Measurements from ENCODE around the gene DENND2A.

DNA sequence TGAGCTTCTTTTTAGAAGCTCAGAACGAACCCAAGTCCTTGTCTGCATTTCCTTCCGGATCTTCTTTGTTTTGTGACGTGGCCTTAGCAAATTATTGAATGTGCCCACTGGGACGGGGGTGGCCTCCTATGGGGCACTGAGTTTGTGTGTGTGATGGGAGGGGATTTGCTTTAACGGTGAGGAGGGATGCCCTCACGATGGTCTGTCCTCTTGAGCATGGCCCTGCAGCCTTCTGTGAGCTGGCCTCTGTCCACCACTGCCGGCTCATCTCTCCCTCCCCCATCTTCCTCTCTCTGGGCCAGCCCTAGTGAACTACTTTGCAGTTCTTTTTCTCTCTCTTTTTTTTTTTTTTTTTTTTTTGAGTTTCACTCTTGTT, 98.4 kb downstream of the DENND2A start:
- TF ChIP-seq CTCF (IDR thresholded peaks at IDR 0.05; ENCODE audit: insufficient read depth, low read length) (no peak), GABPA (IDR thresholded peaks at IDR 0.05; ENCODE audit: low read depth) (no peak)
- TF ChIP-seq, protein P1, sequence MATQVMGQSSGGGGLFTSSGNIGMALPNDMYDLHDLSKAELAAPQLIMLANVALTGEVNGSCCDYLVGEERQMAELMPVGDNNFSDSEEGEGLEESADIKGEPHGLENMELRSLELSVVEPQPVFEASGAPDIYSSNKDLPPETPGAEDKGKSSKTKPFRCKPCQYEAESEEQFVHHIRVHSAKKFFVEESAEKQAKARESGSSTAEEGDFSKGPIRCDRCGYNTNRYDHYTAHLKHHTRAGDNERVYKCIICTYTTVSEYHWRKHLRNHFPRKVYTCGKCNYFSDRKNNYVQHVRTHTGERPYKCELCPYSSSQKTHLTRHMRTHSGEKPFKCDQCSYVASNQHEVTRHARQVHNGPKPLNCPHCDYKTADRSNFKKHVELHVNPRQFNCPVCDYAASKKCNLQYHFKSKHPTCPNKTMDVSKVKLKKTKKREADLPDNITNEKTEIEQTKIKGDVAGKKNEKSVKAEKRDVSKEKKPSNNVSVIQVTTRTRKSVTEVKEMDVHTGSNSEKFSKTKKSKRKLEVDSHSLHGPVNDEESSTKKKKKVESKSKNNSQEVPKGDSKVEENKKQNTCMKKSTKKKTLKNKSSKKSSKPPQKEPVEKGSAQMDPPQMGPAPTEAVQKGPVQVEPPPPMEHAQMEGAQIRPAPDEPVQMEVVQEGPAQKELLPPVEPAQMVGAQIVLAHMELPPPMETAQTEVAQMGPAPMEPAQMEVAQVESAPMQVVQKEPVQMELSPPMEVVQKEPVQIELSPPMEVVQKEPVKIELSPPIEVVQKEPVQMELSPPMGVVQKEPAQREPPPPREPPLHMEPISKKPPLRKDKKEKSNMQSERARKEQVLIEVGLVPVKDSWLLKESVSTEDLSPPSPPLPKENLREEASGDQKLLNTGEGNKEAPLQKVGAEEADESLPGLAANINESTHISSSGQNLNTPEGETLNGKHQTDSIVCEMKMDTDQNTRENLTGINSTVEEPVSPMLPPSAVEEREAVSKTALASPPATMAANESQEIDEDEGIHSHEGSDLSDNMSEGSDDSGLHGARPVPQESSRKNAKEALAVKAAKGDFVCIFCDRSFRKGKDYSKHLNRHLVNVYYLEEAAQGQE (IDR thresholded peaks at IDR 0.05; ENCODE audit: insufficient replicate concordance, low read depth), result no peak

All from HL-60 (cell line).